Measurements from ENCODE around the gene COL6A1. TPM values are rescaled to one million over a fixed set of nuclear protein-coding genes. Genes with fewer than 3 reads are reported as not detected.

Gene COL6A1
- total and polyA plus RNA-seq, 2 of the 13 experiments (the other 11 are each of a cell fraction or from before 2014, with no cell fraction given), result 3.1 to 4.8 TPM

GRCh38 chr21:45981151-45982091 is at the start of gene COL6A1 (continued):
- TF ChIP-seq ZNF407 (CRISPR knock-in tag; IDR thresholded peaks at IDR 0.05; ENCODE audit: not compliant biosample characterization), result no peak
- no peak for TF ChIP-seq LRRFIP1 (CRISPR knock-in tag; conservative IDR thresholded peaks at IDR 0.05)
- TF ChIP-seq TBX3 (IDR thresholded peaks at IDR 0.05; ENCODE audit: borderline replicate concordance), result no peak
- TF ChIP-seq HINFP (CRISPR knock-in tag; IDR thresholded peaks at IDR 0.05; ENCODE audit: low read depth), result no peak
- no peak for TF ChIP-seq DPF2 (CRISPR knock-in tag; IDR thresholded peaks at IDR 0.05; ENCODE audit: borderline replicate concordance, low read depth)
- peak; percentile 8; the same call in 1 of the 2 replicates for TF ChIP-seq SALL1 (CRISPR knock-in tag; IDR thresholded peaks at IDR 0.05)
- no peak for TF ChIP-seq ZIK1 (CRISPR knock-in tag; IDR thresholded peaks at IDR 0.05; ENCODE audit: borderline replicate concordance, low read depth)
- TF ChIP-seq ZFY (CRISPR knock-in tag; IDR thresholded peaks at IDR 0.05), result peak; percentile 65
- no peak for TF ChIP-seq KDM5A (IDR thresholded peaks at IDR 0.05; ENCODE audit: borderline replicate concordance, low read length)
- TF ChIP-seq ONECUT2 (CRISPR knock-in tag; IDR thresholded peaks at IDR 0.05), result no peak
- TF ChIP-seq ZNF720 (CRISPR knock-in tag; IDR thresholded peaks at IDR 0.05), result no peak
- 0 out of 2 replicates have a peak, but pooled peaks have one; percentile 9 for TF ChIP-seq MAX (IDR thresholded peaks at IDR 0.05)
- no peak for TF ChIP-seq EHMT2 (IDR thresholded peaks at IDR 0.05; ENCODE audit: borderline replicate concordance, low read depth, low read length)
- TF ChIP-seq PHF8 (CRISPR knock-in tag; IDR thresholded peaks at IDR 0.05), result peak; percentile 29; the same call in 1 of the 2 replicates
- TF ChIP-seq CBFB (CRISPR knock-in tag; IDR thresholded peaks at IDR 0.05), result no peak; the same call in 1 of the 2 replicates
- TF ChIP-seq FOXJ3 (CRISPR knock-in tag; IDR thresholded peaks at IDR 0.05; ENCODE audit: borderline replicate concordance), result no peak

Data from HepG2 (cell line).